IMR-90 (cell line): ENCODE measurements around the gene ENPP6. TPM values are rescaled to one million over a fixed set of nuclear protein-coding genes. Genes with fewer than 3 reads are reported as not detected.

Experiments
- ATAC-seq: fragments of 200-7000 bp; cut with Tn5 transposase; 2 replicates; pipeline ENCODE4 v1.9.1; 2020; ENCODE audit warnings: low read depth, mild to moderate bottlenecking, moderate library complexity
- BruUV-seq: library from RNA; stranded (reverse); fragments of 400-500 nt; replicated peaks from 2 replicates; lab custom pipeline; 2021; lab: Mats Ljungman, UMichigan
- CTCF ChIA-PET: fragments of 300-600 bp; formaldehyde crosslinking; extraction: SDS; loops from one replicate; lab custom pipeline; 2021; ENCODE audit warnings: antibody characterized with exemption; lab: Yijun Ruan, JAX
- POLR2A ChIA-PET: fragments of 300-600 bp; sonication (Branson Sonifier 250); formaldehyde crosslinking; loops from one replicate; lab custom pipeline; 2022; ENCODE audit warnings: antibody characterized with exemption; ENCODE audit not compliant: unreplicated experiment; lab: Charles Lee
- DNase-seq: peaks from one replicate; pipeline ENCODE4 v3.0.0; 2013
- H2AFZ ChIP-seq: replicated peaks from 2 replicates; pipeline ENCODE3; 2013; ENCODE audit warnings: low read length, mild to moderate bottlenecking; ENCODE audit not compliant: poor library complexity
- H2AK5ac ChIP-seq: 2 replicates; pipeline ENCODE4 v1.6.1; 2013; ENCODE audit warnings: low read depth, low read length, inconsistent platforms
- H2AK9ac ChIP-seq: replicated peaks from 2 replicates; pipeline ENCODE3; 2013; ENCODE audit warnings: mild to moderate bottlenecking, low read depth, low read length, moderate library complexity; ENCODE audit not compliant: poor library complexity
- H2BK120ac ChIP-seq: 2 replicates; pipeline ENCODE4 v1.6.1; 2013; ENCODE audit warnings: low read depth, low read length, inconsistent platforms
- H2BK15ac ChIP-seq: 3 replicates; pipeline ENCODE4 v1.6.1; 2013; ENCODE audit warnings: low read depth, low read length, inconsistent platforms
- H2BK20ac ChIP-seq: 2 replicates; pipeline ENCODE4 v1.6.1; 2013; ENCODE audit warnings: low read depth, mild to moderate bottlenecking, inconsistent platforms, low read length, moderate library complexity
- H2BK5ac ChIP-seq: 2 replicates; pipeline ENCODE4 v1.6.1; 2013; ENCODE audit warnings: mild to moderate bottlenecking, low read depth, low read length, inconsistent platforms; ENCODE audit not compliant: poor library complexity, severe bottlenecking
- H3K14ac ChIP-seq: replicated peaks from 2 replicates; pipeline ENCODE4 v1.6.1; 2013; ENCODE audit warnings: low read depth, low read length, inconsistent platforms
- H3K18ac ChIP-seq: 2 replicates; pipeline ENCODE4 v1.6.1; 2013; ENCODE audit warnings: low read depth, low read length, control low read depth
- H3K23ac ChIP-seq: 2 replicates; pipeline ENCODE4 v1.6.1; 2013; ENCODE audit warnings: low read depth, low read length, inconsistent platforms
- H3K27ac ChIP-seq: 2 replicates; pipeline ENCODE4 v1.5.1; 2013; ENCODE audit warnings: mild to moderate bottlenecking, control low read depth, low read length; ENCODE audit not compliant: insufficient read depth
- H3K27me3 ChIP-seq: 2 replicates; pipeline ENCODE4 v1.6.1; 2013; ENCODE audit warnings: low read length; ENCODE audit not compliant: control insufficient read depth, insufficient read depth
- H3K36me3 ChIP-seq: 2 replicates; pipeline ENCODE4 v1.6.1; 2013; ENCODE audit warnings: low read length, mixed read lengths; ENCODE audit not compliant: control insufficient read depth, insufficient read depth
- H3K4ac ChIP-seq: 2 replicates; pipeline ENCODE4 v1.6.1; 2013; ENCODE audit warnings: low read depth, low read length, inconsistent platforms
- H3K4me1 ChIP-seq: 2 replicates; pipeline ENCODE4 v1.6.1; 2013; ENCODE audit warnings: low read length, mixed read lengths; ENCODE audit not compliant: control insufficient read depth, insufficient read depth
- H3K4me2 ChIP-seq: 2 replicates; pipeline ENCODE4 v1.6.1; 2013; ENCODE audit warnings: low read depth, mild to moderate bottlenecking, control low read depth, low read length, moderate library complexity
- H3K4me3 ChIP-seq: 2 replicates; pipeline ENCODE4 v1.5.1; 2013; ENCODE audit warnings: low read depth, mild to moderate bottlenecking, control low read depth, low read length, moderate library complexity; ENCODE audit not compliant: insufficient read depth
- H3K56ac ChIP-seq: 2 replicates; pipeline ENCODE4 v1.6.1; 2013; ENCODE audit warnings: low read length, inconsistent platforms; ENCODE audit not compliant: insufficient read depth; ENCODE audit errors: extremely low read depth
- H3K79me1 ChIP-seq, 2 experiments: 2 replicates each; pipeline ENCODE4 v1.6.1; 2013; ENCODE audit warnings: low read length in 2 of 2, inconsistent platforms in 1 of 2, low read depth in 1 of 2
- H3K9ac ChIP-seq: 2 replicates; pipeline ENCODE4 v1.6.1; 2013; ENCODE audit warnings: low read depth, low read length, control low read depth
- H3K9me1 ChIP-seq: 2 replicates; pipeline ENCODE4 v1.6.1; 2013; ENCODE audit warnings: low read length, inconsistent platforms; ENCODE audit not compliant: insufficient read depth
- H3K9me3 ChIP-seq: 2 replicates; pipeline ENCODE4 v1.6.1; 2013; ENCODE audit warnings: low read length; ENCODE audit not compliant: control insufficient read depth, insufficient read depth
- H4K20me1 ChIP-seq: 2 replicates; pipeline ENCODE4 v1.6.1; 2013; ENCODE audit warnings: low read length, inconsistent platforms; ENCODE audit not compliant: insufficient read depth
- H4K5ac ChIP-seq: 2 replicates; pipeline ENCODE4 v1.6.1; 2013; ENCODE audit warnings: mild to moderate bottlenecking, low read depth, low read length, control low read depth
- H4K8ac ChIP-seq, 2 experiments: 2 replicates each; pipeline ENCODE4 v1.6.1; 2013; ENCODE audit warnings: low read depth in 2 of 2, low read length in 2 of 2, control low read depth in 1 of 2, inconsistent platforms in 1 of 2
- H4K91ac ChIP-seq: 2 replicates; pipeline ENCODE4 v1.6.1; 2013; ENCODE audit warnings: low read depth, low read length, inconsistent platforms; ENCODE audit not compliant: insufficient read depth
- FOS ChIP-seq: fragments of 150-350 bp; IDR thresholded peaks from 2 replicates; pipeline ENCODE4 v1.6.1; 2016; ENCODE audit warnings: low read depth, low read length
- WGBS, 2 experiments: methylation state at CpG; one replicate each; pipeline versions ENCODE4 v1.1.5 to v1.1.7; 2013; ENCODE audit warnings: missing lambda C conversion rate in 2 of 2; ENCODE audit not compliant: insufficient read length in 1 of 2; ENCODE audit errors: extremely low coverage in 2 of 2; 5-methylcytosine and 5-hydroxymethylcytosine counted together
- dilution Hi-C: fragments of 300-500 bp; cut with HindIII; formaldehyde crosslinking; loops from one replicate; pipeline ENCODE4 v1.14.3; 2018; ENCODE audit warnings: low sequenced_read_pairs; ENCODE audit not compliant: unreplicated experiment
- in situ Hi-C: fragments of 300-500 bp; cut with MboI; formaldehyde crosslinking; loops from 3 replicates; pipeline ENCODE4 v1.14.3; 2019; ENCODE audit warnings: low sequenced_read_pairs, inconsistent platforms, mixed read lengths
- intact Hi-C: fragments of 100-400 bp; cut with micrococcal nuclease; formaldehyde crosslinking; loops from 2 replicates; pipeline ENCODE4 v1.10.0; 2022
- polyA plus RNA-seq, 3 experiments: library from polyadenylated mRNA; depleted of rRNA; stranded (reverse); fragments of >200 nt; gene quantifications; 2 replicates each; pipeline ENCODE4 v1.2.3, GENCODE V29; 2012; ENCODE audit warnings: low replicate concordance in 1 of 3
- total RNA-seq: library from RNA; depleted of rRNA; stranded (reverse); fragments of >200 nt; gene quantifications from 2 replicates; pipeline ENCODE4 v1.2.3, GENCODE V29; 2012

ENPP6 gene
- total and polyA plus RNA-seq, 2 of the 4 experiments (the other 2 are of a cell fraction) = not detected

DNA sequence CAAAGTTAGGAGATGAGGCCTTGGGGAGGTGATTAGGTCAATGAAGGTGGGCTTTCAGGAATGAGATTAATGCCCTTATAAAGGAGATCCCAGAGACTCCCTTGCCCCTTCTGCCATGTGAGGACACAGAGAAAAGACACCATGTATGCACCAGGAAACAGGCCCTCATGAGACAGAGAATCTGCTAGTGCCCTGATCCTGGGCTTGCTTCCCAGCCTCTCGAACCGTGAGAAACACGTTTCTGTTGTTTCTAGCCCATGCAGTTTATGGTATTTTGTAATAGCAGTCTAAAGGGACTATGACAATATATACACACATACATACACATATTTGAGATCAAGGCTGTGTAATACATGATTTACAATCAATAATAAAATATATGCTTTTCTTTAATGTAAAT lies 41.4 kb upstream of the ENPP6 start:
- no TSS peak for BruUV-seq
- intact Hi-C loops = no loop called here
- no peak overlapping the region for H2BK15ac ChIP-seq
- no peak overlapping the region for H3K14ac ChIP-seq
- no peak overlapping the region for H3K4me2 ChIP-seq
- WGBS, 2 experiments = no CpG with 5 or more reads among the region's 3 CpGs
- no peak overlapping the region for H2BK20ac ChIP-seq
- H2AFZ ChIP-seq = no peak overlapping the region
- H3K4me3 ChIP-seq = no peak overlapping the region
- DNase-seq = no peak
- H3K4ac ChIP-seq = no peak overlapping the region
- H4K91ac ChIP-seq = no peak overlapping the region
- dilution Hi-C loops = no loop called here
- CTCF ChIA-PET = no interaction called here
- no peak overlapping the region for H2BK120ac ChIP-seq
- no peaks in the 10 kb centered on the region for H3K36me3 ChIP-seq
- no peak overlapping the region for H3K27ac ChIP-seq
- no peaks in the 10 kb centered on the region for H3K79me1 ChIP-seq
- no peak for ATAC-seq
- no peaks in the 10 kb centered on the region for H3K9me1 ChIP-seq
- no peak overlapping the region for H4K8ac ChIP-seq
- no peak overlapping the region for H3K56ac ChIP-seq
- POLR2A ChIA-PET = no interaction called here
- H3K18ac ChIP-seq = no peak overlapping the region
- in situ Hi-C loops = no loop called here
- H2BK5ac ChIP-seq = no peak overlapping the region
- no peak overlapping the region for H2AK9ac ChIP-seq
- TF ChIP-seq FOS = no peak
- 0 out of 2 replicates have a peak, but pooled peaks cover 2% of the 10 kb centered on the region for H3K4me1 ChIP-seq
- H4K20me1 ChIP-seq = no peaks in the 10 kb centered on the region
- H3K23ac ChIP-seq = no peak overlapping the region
- no peak overlapping the region for H2AK5ac ChIP-seq
- H3K9me3 ChIP-seq = no peaks in the 10 kb centered on the region
- no peak overlapping the region for H4K5ac ChIP-seq
- no peak overlapping the region for H3K9ac ChIP-seq
- peaks cover 4% of the 10 kb centered on the region; the same call in 1 of the 2 replicates for H3K27me3 ChIP-seq
